GM12891 (cell line): ENCODE results near the gene MLST8.

Experiments
- POLR2A ChIP-seq: IDR thresholded peaks from 2 replicates; pipeline ENCODE4 v1.6.1; 2011; ENCODE audit warnings: low read depth, low read length, control low read depth
- POLR2AphosphoS5 ChIP-seq: IDR thresholded peaks from 2 replicates; pipeline ENCODE4 v1.6.1; 2011; ENCODE audit warnings: low read depth, low read length, control low read depth

- TF ChIP-seq POLR2A (no peak), POLR2AphosphoS5 (no peak)
Observed at GRCh38 chr16:2184962-2185361, 20.3 kb upstream of the MLST8 start.
